Smooth muscle cell (in vitro differentiated cells): ENCODE data around the gene PARD6G. TPM values are rescaled to one million over a fixed set of nuclear protein-coding genes. Genes with fewer than 3 reads are reported as not detected.

ENCODE experiments used
- DNase-seq: peaks from one replicate; lab custom pipeline; 2025; ENCODE audit not compliant: unreplicated experiment; lab: John Stamatoyannopoulos, UW
- H2AFZ ChIP-seq: fragments of 200-600 bp; sonication (generic); 2 replicates; pipeline ENCODE4 v1.6.0; 2016; ENCODE audit warnings: antibody characterized with exemption, low read depth, mild to moderate bottlenecking
- H3F3A ChIP-seq: fragments of 200-600 bp; sonication (generic); 2 replicates; pipeline ENCODE4 v1.6.0; 2017; ENCODE audit warnings: antibody characterized with exemption, low read depth
- H3K27ac ChIP-seq: fragments of 200-600 bp; sonication (generic); 2 replicates; pipeline ENCODE4 v1.5.1; 2016; ENCODE audit warnings: low read depth, mild to moderate bottlenecking
- H3K27me3 ChIP-seq: fragments of 200-600 bp; sonication (generic); 2 replicates; pipeline ENCODE4 v1.6.1; 2016; ENCODE audit warnings: low read depth, mild to moderate bottlenecking
- H3K36me3 ChIP-seq: fragments of 200-600 bp; sonication (generic); 2 replicates; pipeline ENCODE4 v1.5.1; 2016; ENCODE audit warnings: low read depth
- H3K4me1 ChIP-seq: fragments of 200-600 bp; sonication (generic); 2 replicates; pipeline ENCODE4 v1.5.1; 2016; ENCODE audit warnings: low read depth
- H3K4me2 ChIP-seq: fragments of 200-600 bp; sonication (generic); 2 replicates; pipeline ENCODE4 v1.6.0; 2016; ENCODE audit warnings: mild to moderate bottlenecking
- H3K4me3 ChIP-seq: fragments of 200-600 bp; sonication (generic); 2 replicates; pipeline ENCODE4 v1.5.1; 2016; ENCODE audit warnings: mild to moderate bottlenecking
- H3K79me2 ChIP-seq: fragments of 200-600 bp; sonication (generic); 2 replicates; pipeline ENCODE4 v1.6.0; 2016; ENCODE audit warnings: low read depth, mild to moderate bottlenecking
- H3K9ac ChIP-seq: fragments of 200-600 bp; sonication (generic); 2 replicates; pipeline ENCODE4 v1.6.0; 2016; ENCODE audit warnings: low read depth
- H3K9me3 ChIP-seq: fragments of 200-600 bp; sonication (generic); replicated peaks from 2 replicates; pipeline ENCODE4 v1.5.1; 2016; ENCODE audit warnings: low read depth
- H4K20me1 ChIP-seq: fragments of 200-600 bp; sonication (generic); 2 replicates; pipeline ENCODE4 v1.6.0; 2016; ENCODE audit warnings: low read depth
- WGBS: methylation state at CpG from one replicate; pipeline ENCODE4 v1.1.7; 2016; ENCODE audit warnings: low lambda C conversion rate; 5-methylcytosine and 5-hydroxymethylcytosine counted together
- polyA plus RNA-seq: library from polyadenylated mRNA; unstranded; fragments of >200 nt; fragmentation: Nextera tagmentation; extraction: Ambion mirVana; gene quantifications from 2 replicates; pipeline ENCODE4 v1.2.1, GENCODE V29; 2016
- total RNA-seq: library from RNA; depleted of rRNA; stranded (reverse); fragments of >200 nt; gene quantifications from 2 replicates; pipeline ENCODE4 v1.2.3, GENCODE V29; 2014
- TF ChIP-seq, protein P1 (sequence below): fragments of 200-600 bp; sonication (generic); IDR thresholded peaks from 2 replicates; pipeline ENCODE4 v1.5.1; 2017; ENCODE audit warnings: borderline replicate concordance, mild to moderate bottlenecking, antibody characterized with exemption; ENCODE audit not compliant: insufficient read depth, poor library complexity, severe bottlenecking

Gene PARD6G
- total and polyA plus RNA-seq, 2 experiments from 2014 or later: 19.8 to 19.9 TPM

DNA sequence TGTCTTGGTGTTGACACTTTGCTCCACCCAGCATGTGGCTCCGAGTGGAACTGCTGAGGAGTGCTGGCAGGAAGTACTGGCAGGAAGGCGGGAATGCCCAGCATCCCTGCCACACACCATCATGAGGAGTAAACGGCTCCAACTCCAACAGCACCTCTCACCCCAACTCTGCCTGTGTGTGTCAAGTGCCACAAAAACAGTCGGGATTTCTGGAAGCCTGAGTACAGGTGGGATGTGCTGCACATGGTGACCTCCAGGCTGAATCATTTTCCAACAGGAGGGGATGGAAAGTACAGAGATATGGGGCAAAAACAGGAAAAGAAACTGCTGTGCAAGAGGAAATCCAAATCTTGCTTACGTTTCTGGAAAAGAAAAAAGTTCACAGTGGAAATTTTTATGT lies 53.6 kb downstream of the PARD6G start:
- Histone ChIP-seq H3K4me3 (no peak overlapping the region), H3K27ac (no peak overlapping the region), H3K36me3 (no peaks in the 10 kb centered on the region), H3K27me3 (no peaks in the 10 kb centered on the region), H3K9me3 (no peaks in the 10 kb centered on the region), H2AFZ (no peak overlapping the region), H3K4me2 (no peak overlapping the region), H3K4me1 (peaks cover 19% of the 10 kb centered on the region), H3K79me2 (no peaks in the 10 kb centered on the region), H4K20me1 (peaks cover 57% of the 10 kb centered on the region), H3F3A (peaks cover 4% of the 10 kb centered on the region), H3K9ac (no peak overlapping the region)
- TF ChIP-seq, protein P1, sequence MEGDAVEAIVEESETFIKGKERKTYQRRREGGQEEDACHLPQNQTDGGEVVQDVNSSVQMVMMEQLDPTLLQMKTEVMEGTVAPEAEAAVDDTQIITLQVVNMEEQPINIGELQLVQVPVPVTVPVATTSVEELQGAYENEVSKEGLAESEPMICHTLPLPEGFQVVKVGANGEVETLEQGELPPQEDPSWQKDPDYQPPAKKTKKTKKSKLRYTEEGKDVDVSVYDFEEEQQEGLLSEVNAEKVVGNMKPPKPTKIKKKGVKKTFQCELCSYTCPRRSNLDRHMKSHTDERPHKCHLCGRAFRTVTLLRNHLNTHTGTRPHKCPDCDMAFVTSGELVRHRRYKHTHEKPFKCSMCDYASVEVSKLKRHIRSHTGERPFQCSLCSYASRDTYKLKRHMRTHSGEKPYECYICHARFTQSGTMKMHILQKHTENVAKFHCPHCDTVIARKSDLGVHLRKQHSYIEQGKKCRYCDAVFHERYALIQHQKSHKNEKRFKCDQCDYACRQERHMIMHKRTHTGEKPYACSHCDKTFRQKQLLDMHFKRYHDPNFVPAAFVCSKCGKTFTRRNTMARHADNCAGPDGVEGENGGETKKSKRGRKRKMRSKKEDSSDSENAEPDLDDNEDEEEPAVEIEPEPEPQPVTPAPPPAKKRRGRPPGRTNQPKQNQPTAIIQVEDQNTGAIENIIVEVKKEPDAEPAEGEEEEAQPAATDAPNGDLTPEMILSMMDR: no peak
- no peak for DNase-seq
- WGBS: 92% methylated on average over 5 of the region's 5 CpGs

DNA sequence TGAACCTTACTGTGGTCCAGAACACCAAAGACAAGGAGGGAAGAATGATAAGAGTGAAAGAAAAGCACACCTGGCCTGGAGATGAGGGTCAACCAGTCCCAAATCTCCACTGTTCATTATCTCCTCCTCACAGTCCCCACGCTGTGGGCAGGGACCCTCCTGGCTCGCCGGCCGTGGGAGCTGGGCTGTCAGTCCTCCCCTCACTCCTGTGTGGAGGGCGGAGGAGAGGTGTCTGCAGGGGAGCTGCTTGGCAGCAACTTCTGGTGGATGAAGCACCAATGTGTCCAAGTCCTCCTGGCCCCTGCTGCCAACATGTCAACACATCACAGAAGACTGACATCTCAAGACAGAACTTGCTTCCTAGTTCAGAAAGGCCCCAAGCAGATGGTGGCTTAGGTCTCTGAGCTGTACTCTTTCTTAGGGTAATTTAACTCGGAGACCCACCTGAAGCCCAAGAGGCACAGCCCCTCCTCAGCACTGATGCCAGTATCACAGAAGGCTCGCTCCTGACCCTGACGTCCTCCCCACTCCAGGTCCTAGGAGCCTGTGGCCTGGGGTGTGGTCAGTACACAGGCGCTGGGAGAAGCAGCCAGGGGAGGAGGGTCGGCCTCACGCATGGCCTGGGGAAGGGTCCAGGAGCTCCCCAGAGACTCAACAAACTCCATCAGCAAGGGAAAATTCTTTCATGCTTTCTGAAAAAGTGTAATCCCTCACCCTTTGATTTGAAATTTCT lies 54.5 kb downstream of the PARD6G start:
- WGBS: 91% methylated on average over 11 of the region's 11 CpGs
- no peaks in the 10 kb centered on the region for H3K79me2 ChIP-seq
- no peaks in the 10 kb centered on the region for H3K36me3 ChIP-seq
- H3K4me3 ChIP-seq: no peak overlapping the region
- TF ChIP-seq, protein P1: no peak
- H3K9me3 ChIP-seq: no peaks in the 10 kb centered on the region
- no peak overlapping the region for H2AFZ ChIP-seq
- no peak for DNase-seq
- no peaks in the 10 kb centered on the region for H3K27me3 ChIP-seq
- H3K9ac ChIP-seq: no peak overlapping the region
- H3K27ac ChIP-seq: no peak overlapping the region
- H3F3A ChIP-seq: peaks cover 4% of the 10 kb centered on the region
- peaks cover 19% of the 10 kb centered on the region for H3K4me1 ChIP-seq
- peaks cover 60% of the 10 kb centered on the region for H4K20me1 ChIP-seq
- no peak overlapping the region for H3K4me2 ChIP-seq

DNA sequence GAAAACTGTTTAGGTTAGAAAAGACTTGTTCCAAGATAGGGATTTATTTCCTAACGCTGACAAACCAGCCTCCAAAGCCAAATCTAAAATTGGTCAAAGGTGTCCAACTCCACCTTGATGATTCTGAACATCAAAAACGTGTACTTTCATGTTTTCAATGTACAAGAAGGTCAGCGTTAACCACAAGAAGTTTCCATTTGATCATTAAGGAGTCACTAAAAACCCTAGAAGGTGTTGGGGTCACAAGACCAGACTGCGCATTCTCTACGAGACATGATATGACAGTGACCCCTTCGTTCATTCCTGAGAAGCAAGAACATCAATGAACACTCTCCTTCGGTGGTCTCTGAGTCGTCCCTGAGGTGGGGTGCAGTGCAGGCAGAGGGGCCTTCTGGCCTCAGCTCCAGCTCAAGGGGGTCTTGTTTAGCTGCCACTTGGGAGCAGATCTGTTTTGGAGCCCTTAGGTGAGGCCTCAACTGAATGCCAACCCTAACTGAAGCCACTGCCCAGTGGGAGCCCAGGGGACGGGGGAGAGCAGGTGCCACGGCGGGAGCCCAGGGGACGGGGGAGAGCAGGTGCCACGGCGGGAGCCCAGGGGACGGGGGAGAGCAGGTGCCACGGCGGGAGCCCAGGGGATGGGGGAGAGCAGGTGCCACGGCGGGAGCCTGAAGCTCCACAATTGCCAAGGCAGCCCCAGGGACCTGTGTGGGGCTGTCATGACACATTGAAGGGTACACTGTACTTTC lies 55.2 kb downstream of the PARD6G start:
- Histone ChIP-seq H4K20me1 (peaks cover 60% of the 10 kb centered on the region), H3K36me3 (no peaks in the 10 kb centered on the region), H2AFZ (no peak overlapping the region), H3K27ac (no peak overlapping the region), H3K4me2 (no peak overlapping the region), H3K4me3 (no peak overlapping the region), H3F3A (no peaks in the 10 kb centered on the region), H3K9ac (no peak overlapping the region), H3K4me1 (peaks cover 12% of the 10 kb centered on the region), H3K27me3 (no peaks in the 10 kb centered on the region), H3K9me3 (no peaks in the 10 kb centered on the region), H3K79me2 (no peaks in the 10 kb centered on the region)
- TF ChIP-seq, protein P1: no peak
- no peak for DNase-seq
- 93% methylated on average over 14 of the region's 19 CpGs for WGBS

DNA sequence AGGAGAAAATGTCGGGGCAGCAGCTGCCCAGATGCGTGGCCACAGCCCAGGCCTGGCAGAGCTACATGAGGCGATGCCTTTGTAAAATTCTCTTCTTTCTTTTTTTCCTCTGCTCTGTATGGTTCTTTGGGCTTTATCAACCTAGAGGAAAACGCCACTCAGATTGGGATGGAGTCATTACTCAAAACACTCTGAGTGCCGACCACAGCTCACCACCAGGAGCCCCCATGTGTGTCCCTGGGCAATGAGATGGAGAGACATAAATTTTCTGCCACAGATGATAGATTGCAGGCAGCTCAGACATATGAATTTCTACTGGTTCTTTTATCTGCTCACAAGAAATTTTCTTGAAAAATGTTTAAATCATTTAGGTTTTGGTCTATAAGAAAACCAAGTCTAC lies 56.0 kb downstream of the PARD6G start:
- H3K36me3 ChIP-seq: no peaks in the 10 kb centered on the region
- H2AFZ ChIP-seq: no peak overlapping the region
- H3K27me3 ChIP-seq: no peaks in the 10 kb centered on the region
- DNase-seq: no peak
- TF ChIP-seq, protein P1: no peak
- no peak overlapping the region for H3K27ac ChIP-seq
- no peaks in the 10 kb centered on the region for H3K79me2 ChIP-seq
- no peaks in the 10 kb centered on the region for H3F3A ChIP-seq
- peaks cover 4% of the 10 kb centered on the region for H3K4me1 ChIP-seq
- no peaks in the 10 kb centered on the region for H3K9me3 ChIP-seq
- no peak overlapping the region for H3K9ac ChIP-seq
- H3K4me2 ChIP-seq: no peak overlapping the region
- 90% methylated on average over 5 of the region's 5 CpGs for WGBS
- H3K4me3 ChIP-seq: no peak overlapping the region
- H4K20me1 ChIP-seq: peaks cover 62% of the 10 kb centered on the region
